Inflammatory macrophage treated with lipopolysaccharide for 1 hour (primary cell): Measurements from ENCODE around the gene LTBP2.
A peak's percentile ranks its signal among the peaks of the same experiment; 100 is the strongest.
"Not testable (repeated sequence)": the region's sequence is repeated elsewhere in the genome, so short reads cannot be mapped to it uniquely, and the experiment has no call there.

Experiments
- DNase-seq, 2 donors: peaks; one replicate each; pipeline ENCODE4 v3.0.0-alpha.2; 2020 to 2022

The LTBP2 gene

DNA sequence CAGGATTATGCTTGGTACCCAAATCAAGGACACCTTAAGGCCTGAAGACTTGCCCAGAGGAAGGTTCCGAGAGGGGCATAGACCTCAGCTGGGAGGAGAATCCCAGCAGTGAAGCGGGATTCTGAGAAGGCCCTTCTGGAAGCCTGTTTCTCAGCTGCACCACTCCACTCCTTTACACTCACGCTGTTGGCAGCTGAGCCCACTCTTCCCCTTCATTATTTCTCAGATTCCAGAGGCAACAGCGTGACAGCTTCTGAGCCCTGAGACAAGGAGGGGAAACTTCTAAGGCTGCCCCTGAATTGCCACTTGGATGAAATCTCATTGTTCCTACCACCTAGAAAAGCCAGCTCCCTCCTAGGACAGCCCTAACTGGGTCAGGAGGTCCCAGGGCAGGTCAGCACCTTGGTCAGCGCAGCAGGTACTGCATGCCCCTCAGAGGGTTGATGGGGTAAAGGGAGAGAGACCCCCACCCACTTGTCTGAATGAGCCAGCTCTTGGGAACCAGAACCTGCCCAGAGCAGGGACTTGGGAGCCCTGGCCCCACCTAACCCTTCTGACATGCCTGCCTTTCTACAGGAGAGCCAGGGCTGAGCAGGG, 64.6 kb downstream of the LTBP2 start:
- DNase-seq = no peak

DNA sequence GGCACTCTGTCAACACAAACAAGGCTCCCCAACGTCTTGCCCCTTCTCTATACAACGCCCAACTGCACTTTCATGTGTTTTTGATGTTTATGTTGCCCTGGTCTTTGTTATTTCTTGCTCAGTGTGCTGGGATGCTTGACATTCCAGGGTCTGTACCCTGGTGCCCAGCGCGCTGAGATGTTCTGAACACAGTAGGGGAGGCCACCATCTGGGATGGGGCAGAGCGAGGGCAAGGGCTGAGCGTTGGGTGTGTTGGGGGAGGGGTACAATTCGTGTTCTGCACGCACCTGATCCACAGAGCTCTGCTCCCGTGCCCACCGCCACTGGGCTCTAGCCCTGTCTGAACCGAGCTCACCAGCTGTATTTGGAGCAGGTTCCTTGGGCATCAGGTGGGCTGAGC, 65.6 kb downstream of the LTBP2 start:
- no peak for DNase-seq

DNA sequence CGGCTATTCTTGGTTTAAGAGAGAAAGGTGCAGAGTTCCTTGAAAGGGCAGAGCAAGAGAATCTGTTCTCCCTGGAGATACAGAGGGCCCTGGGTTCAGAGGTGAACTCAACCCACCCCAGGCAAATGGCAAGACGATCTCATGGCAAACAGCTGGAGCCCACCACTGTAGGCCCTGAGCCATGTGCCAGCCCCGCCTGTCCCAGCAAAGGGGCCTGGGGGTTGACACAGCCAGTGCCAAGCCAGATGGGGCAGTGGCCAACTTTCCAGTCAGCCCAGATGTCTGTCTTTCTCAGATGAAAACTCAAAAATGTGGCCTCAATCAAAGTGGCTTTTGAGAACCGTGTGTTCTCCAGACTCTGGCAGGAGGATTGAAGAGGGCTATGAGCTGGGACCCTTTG, 66.7 kb downstream of the LTBP2 start:
- no peak for DNase-seq

DNA sequence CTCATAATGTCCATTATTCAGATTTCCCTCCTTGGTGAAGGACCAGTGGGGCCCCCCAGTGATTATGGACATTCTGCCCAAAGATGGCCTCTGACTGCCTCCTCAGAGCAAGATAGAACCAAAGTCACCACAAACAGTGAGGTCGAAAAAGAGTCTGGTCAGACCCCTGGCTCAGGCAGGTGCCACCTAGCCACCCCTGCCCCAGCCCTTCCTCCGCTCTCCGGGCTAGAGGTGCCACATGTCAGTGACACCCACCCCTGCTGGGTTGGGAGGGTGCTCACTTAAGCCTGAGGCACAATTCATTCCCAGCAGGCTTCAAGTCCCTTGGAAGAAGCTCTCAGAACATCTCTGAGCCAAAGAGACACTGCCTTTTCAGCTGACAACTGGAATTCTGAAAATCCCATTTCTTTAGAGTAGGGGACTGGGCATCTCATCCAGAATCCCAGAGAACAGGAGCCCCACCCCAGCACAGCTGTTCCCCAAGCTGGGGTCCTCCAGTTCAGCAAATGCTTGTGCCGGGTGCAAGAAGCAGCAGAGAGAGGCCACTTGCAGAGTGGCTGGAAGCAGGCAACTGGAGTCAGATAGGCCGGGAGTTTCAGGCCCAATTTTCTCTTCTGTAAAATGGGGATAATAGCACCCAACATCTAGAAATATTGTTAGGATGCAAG, 68.1 kb downstream of the LTBP2 start:
- DNase-seq = no peak

DNA sequence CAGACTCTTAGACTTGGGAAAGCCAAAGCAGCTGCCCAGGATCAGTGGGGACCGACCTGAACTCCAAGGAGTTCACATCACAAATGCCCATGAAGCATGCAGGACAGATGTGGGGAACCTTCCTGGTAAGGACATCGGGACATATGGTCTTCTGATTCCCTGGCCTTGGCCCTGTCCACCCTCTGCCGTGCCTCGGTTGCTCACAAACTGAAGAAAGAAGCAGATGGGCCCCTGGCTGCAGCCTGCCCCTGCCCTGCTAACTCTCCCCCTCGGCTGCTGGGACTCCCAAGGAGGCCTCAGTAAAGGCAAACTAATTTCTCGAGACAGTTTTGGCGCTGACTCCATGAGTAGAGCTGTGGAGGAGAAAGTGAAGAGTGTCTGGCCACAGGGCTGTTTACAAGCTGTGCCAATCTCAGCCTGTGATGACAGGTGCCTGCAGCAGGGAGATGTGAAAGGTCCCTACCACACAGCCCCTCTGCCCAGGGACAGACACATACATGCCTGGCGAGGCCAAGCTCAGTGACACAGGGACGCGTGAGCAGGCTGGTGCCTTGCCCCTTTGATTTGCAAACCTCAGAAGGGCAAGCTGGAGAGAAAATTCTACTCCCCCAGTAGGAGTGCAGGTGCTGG, 69.9 kb downstream of the LTBP2 start:
- no peak for DNase-seq

DNA sequence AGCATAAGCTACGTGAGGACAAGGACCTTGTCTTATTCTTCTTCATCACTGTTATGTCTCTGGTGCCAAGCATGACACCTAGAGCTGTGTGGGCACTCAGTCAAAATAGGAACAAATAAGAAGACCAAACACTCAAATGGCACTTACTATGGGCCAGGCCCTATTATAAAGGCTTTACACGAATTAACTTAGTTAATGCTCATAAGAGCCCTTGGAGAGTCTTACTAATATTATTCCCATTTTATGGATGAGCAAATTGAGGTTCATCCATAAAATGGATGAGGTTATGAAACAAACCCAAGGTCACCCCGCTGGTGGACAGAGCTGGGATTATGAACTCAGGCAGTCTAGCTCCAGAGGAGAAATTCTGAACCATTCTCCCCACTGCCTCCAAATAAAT, 70.8 kb downstream of the LTBP2 start:
- DNase-seq = no peak

DNA sequence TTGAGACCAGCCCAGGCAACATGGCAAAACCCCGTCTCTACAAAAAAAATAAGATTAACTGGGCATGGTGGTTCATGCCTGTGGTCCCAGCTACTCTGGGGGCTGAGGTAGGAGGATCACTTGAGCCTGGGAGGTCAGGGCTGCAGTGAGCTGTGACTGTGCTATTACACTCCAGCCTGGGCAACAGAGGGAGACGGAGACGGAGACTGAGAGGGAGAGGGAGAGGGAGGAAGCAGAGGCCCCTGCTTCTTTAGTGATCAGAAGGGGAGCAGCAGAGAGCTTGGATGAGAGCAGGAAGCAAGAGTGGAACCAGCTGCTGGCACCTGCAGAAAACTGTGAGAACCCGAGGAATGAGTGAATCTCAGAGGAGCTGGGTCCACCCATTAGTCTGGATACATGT, 72.5 kb downstream of the LTBP2 start:
- DNase-seq = no peak

DNA sequence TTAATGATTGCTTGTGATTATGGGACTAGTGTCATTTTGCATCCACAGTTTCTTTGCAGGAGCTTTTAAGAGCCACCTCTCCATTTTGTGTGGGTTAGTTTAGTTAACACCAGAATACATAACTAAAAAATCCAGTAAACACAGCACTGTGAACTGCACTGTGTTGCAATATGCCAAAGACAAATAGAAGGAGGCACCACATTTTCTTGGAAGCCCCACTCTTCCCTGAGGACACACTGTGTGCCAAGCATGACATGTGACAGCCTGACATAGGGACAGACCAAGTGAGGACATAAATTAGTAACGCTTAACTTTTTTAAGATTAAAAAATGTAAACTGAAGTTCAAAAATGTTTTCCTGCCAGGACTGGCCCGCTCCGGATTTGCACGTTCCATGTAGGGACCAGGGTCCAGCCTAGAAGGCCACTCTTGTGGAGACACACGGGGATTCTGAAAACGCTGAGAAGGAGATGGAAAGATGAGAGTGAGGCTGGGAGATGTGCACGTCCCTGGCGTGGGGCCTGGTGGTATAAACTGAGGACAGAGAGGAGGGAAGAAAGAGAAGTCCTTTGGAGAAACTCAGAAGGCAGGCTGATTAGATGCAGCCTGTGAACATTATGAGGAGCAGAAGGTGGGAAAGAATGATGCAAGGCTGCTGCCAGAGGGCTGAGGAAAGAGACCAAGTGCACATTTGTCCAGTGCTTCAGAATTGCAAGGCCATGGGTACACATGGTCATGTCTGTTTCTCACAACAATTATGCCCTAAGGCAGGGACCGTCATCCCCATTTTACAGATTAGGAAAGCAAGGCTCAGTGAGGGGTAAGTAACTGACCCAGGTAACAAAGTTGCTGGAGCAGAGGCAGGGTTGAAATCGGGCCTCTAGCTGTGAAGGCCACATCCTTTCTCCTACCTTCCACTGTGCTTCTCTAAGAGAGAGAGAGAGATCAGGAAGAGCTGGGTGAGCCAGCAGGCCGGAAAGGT, 73.3 kb downstream of the LTBP2 start:
- DNase-seq = no peak

DNA sequence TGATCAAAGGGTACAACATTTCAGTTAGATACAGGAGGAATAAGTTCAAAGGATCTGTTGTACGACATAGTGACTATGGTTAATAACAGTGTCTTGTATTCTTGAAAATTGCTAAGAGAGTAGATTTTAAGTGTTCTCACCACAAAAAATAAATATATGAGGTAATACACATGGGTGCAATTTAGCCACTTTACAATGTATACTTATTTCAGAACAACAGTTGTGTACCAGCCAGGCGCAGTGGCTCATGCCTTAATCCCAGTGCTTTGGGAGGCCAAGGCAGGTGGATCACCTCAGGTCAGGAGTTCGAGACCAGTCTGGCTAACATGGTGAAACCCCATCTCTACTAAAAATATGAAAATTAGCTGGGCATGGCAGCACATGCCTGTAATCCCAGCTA, 75.7 kb downstream of the LTBP2 start:
- DNase-seq = not testable (repeated sequence)

DNA sequence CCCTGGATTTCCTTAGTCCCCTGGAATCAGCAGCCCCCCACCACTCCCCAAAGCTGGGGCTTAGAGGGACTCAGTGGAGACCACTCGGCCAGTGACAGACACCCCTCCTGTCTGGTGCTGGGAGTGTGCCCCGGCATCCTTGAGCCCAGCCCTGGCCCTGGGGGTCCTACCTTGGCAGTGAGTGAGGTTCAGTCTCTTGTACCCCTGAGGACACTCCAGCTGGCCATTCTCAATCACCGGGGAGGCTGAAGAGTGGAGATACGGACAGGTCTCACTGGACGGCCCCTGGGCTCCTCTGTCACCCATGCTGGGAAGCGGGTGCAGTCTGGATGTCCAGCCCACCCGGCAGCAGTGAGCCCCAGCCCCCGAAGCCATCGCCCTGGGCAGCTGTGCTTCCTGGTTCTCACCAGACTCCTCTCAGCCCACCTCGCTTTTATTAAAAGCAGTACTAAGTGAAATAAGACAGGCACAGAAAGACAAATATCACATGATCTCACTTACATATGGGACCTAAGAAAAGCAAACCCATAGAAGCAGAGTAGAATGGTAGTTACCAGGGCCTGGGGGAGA, 76.2 kb downstream of the LTBP2 start:
- DNase-seq = no peak

DNA sequence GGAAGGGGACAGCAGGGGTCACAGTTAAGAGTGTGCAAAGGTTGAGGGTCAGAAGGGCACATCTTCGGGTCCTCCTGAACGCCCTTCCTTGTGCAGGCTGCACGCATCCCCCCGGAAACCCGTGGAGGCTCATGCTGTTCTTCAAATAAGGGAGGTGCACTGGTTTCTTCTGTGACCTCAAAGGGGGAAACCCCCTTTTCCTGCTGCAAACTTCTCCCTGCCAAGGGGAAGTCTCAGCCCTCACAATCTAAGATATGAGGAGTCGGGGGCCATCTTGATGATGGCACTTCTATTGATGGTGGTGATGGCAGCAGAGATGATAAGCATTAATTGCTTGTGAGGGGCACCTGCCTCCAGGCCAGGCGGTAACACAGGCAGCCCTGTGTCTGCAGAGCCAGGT, 78.5 kb downstream of the LTBP2 start:
- peak; percentile 60 to 61 for DNase-seq

DNA sequence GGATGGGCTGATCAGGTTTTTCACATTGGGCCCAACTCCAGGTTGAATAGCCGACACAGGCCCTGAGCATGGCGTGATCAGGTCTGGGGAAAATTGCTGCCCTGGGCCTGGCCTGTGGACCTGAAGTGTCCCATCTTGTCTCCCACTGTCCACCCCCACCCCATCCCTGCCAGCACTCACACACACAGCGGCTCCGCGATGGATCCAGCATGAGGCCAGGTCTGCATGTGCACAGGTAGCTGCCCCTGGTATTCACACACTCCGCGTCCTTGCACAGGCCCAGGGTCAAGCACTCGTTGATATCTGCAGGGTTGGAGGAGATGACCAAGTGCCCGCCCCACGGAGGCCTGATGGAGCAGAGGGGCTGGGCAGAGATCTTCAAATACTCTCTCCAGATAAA, 79.8 kb downstream of the LTBP2 start:
- no peak for DNase-seq

DNA sequence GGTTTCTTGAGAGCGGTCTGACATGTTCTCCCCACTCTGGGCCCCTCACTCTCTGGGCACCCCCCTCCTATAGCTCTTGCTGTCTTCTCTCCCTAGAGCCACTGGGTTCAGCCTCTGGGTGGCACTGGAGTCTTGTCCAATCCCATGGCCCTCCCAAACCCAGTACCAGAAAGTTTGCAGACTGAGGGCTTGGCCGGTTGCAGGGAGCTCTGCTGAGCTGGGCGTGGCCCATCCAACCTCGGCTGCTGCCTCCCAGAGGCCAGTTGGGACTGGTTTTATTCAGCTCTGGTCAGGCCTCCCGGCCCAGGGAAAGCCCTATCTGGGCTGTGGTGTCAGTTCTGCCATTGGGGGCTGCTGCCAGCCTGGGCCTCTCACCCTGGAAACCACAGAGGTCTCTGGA, 80.6 kb downstream of the LTBP2 start:
- DNase-seq = peak; percentile 22 to 40

DNA sequence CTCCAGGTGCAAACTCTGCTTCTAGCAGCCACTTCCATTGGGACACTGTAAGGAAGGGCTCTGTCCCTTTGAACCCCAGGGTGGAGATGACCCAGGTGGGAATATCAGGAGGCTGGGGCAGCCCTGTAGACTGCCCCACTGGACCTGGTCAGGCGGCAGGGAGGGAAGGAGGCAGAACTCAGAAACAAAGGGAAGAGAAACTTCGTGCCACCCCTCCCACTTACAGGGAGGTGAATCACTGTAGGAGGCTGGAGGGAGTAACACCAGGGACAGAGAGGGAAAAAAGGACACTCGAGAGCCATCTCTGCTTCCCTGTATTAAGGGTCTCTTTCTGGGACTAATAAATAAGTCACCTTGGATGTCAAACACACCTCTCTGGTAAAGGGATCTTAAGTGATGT, 81.0 kb downstream of the LTBP2 start:
- DNase-seq = peak in 1 of 2 donors; percentile 5

DNA sequence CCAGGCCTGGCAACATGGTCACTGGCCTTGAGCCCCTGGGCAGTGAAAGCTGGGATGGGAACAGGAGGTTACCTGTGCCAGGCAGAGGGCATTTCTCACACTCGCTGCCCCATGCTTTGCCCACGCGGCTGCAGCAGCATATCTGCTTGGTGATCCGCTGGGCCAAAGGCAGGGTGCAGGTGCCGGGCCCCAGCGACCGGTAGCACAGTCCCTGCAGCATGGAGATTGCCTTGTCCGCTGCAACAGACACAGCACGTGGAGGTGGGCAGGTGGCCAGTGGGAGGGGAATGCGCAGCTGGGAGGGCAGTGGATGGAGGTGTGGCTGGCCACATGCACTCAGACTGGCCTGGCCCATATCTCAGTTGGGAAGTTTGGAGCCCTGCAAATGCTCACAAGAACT, 83.2 kb downstream of the LTBP2 start:
- no peak for DNase-seq

DNA sequence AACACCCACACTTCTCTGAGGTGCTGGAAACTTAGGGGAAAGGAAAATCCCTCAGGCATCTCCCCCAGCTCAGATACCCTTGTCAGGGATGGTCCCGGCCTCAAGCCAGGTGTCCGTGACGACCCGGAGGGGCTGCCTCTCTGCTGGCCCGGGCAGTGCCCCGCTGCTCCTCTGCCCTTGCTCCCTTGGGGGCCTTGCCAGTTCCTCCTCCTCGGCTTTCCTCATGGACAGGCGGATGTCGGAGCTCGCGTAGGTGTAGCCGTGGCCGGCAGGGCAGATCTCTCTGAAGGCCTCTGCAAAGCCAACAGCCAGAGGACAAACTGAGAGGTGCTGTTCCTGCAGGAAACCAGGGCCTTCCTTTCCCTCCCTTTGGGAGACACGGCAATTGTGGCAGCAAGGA, 83.6 kb downstream of the LTBP2 start:
- no peak for DNase-seq

DNA sequence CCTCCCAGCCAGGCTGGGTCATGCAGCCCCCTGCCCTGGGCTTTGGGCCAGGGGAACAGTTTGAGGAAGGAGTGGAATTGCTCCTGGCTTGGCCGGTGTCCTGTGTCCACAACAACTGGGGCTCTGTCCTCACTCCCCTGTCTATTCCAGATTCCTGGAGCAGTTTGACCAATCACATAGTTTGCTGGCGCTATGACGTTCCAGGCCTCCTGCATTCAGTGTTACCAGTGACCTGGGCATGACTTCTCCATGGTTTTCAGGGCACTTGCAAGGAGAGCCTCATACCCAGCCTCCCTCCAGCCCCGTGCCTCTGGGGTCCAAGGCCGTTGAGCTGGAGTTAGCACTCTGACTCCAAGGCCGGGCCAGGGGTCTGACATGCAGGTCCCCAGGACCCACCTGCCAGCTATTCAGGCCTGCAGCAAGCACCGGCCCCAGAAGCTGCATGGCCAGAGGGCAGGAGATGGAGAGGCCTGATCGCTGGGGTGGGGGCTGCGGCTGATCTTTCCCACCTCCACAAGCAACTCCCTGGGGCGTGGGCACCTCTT, 84.2 kb downstream of the LTBP2 start:
- DNase-seq = no peak

DNA sequence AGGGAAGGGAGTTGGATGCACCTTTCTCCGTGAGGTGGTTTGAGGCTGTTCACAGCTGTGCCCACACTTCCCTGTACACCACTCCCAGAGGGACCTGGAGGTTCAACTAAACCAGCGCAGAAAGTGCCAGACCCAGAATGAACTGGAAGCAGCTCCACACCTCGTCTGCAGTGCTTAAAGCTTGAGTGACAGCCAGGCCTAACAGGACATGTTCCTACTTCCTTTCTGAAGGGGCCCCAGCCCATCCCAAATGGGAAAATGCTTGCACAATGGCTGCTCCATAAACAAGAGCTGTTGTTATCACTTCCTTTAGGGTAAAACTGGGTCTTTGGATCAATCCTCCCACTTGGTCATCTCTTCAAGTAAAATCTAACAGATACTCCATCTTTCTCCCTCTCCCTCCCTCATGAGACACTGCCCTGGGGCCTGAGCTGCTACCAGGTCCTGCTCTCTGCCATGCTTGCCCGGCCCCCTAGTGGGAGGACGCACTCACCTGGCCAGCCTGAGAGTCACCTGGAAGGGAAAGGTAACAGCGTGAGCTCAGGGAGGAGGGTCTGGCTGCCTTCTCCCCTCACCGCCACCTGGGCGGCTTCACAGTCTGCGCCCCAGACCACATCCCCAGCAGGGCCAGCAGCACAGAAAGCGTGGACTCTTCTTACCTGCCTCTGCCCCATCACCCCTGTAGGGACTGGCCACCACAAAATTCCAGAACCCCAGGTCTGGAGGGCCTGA, 85.0 kb downstream of the LTBP2 start:
- no peak for DNase-seq

DNA sequence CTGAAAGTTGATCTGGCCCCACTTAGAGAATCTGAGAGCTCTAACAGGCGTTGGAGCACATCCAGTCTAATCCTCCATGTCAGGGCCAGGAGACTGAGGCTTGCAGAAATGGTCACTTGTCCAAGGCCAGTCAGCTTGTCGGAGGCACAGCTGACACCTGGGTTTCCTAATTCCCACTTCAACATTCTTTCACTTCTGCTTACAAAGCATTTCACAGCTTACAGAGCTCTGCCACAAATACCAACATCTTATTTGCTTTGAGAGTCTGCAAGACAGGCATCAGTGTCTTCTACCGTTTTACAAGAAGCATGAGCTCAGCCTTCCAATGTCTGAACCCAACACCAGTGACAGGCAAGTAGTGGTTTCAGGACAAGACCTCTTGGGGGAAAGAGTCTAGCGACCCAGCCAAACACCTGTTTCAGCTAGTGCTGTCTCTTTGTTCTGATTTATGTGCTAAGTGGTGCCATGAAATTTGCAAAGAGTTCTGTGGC, 86.6 kb downstream of the LTBP2 start:
- no peak for DNase-seq

DNA sequence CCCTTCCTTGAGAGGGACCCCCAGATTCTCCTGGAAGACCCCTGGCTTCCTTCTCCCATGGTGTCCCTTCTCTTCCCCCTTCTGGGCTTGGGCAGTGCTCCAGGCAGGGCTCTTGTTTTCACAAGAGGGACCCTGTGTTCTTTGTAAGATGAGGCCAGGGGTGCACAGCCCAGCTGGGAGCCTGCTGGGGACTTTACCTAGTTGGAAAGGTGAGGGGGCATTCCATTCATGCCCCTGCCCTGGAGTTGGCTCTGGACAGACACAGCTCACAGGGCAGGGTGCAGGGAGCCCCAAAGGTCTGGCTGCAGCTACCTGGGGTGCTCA, 87.3 kb downstream of the LTBP2 start:
- DNase-seq = no peak

DNA sequence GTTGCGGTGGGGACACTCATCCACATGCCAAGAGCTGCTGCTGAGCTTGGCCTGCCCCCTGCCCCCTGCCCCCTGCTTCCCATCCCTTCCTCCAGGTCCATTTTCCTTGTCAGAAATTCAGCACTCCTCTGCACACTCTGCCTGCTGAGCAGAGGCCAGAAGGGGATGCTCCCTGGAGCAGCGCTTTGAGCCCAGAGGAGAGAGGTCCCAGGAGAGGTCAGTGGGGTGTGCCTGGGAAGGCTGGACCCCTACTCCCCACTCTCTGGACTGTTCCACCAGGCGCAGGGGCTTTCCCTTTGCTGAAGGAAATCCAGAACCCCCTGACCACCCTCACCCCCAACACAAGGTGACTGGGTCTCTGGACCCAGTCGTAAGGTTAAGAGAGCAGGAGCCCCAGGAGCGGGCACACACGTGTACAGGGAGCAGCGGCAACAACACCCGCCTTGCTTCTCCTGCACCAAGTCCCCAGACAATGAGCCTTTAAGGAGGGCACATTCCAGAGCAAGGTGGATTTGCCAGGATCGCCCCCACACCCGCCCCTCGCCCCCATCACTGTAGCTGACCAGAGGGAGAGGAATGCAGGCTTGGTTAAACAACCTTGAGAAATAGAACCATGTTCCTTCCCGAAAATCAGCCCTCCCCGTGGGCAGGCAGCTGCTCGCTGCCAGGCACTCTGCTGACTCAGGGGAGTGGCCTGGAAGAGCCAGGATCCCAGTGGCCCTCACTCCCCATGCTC, 87.8 kb downstream of the LTBP2 start:
- no peak for DNase-seq
